C4-2B (cell line): ENCODE measurements around the gene TRMT112.

Experiments
- CTCF ChIP-seq: fragments of 450-650 bp; conservative IDR thresholded peaks from 2 replicates; pipeline ENCODE4 v1.5.1; 2017; ENCODE audit warnings: mild to moderate bottlenecking
- ZFX ChIP-seq: fragments of 450-650 bp; IDR thresholded peaks from 2 replicates; pipeline ENCODE4 v1.6.1; 2017

DNA sequence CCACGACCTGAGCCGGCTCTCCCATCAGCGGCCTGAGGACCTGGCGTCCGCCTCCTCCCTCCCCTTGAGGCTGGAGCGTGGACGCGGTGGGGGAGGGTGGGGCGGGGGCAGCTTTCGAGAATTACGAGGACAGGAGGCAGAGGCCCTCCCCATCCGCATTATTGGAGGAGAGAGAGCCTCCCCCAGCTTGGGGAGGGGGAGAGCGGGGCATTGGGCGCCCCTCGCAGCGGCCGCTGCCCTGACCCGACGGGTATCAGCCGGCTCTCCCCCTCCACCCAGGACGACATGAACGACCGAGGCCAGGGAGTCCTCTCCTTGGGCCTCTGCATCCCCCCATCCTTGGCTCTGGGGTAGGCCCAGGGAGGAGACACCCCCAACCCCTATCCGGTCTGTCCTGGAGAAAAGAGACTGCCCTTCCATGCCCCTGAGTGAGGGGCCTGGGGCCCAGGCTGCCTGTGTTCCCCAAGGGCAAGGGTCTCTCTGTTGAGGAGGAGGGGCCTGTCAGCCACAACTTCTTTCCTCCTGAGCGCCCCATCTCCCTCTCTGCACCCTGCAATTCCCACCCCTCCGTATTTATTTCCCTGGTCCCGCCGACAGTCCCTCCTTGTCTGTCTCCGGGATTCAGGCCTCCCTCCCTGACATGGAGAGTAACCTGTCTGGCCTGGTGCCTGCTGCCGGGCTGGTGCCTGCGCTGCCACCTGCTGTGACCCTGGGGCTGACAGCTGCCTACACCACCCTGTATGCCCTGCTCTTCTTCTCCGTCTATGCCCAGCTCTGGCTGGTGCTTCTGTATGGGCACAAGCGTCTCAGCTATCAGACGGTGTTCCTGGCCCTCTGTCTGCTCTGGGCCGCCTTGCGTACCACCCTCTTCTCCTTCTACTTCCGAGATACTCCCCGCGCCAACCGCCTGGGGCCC lies 31.2 kb downstream of the TRMT112 start:
- no peak for TF ChIP-seq CTCF
- no peak for TF ChIP-seq ZFX
